Lower lobe of right lung (tissue), 2 donors: ENCODE data around the gene SLC38A7. TPM values are rescaled to one million over a fixed set of nuclear protein-coding genes. Genes with fewer than 3 reads are reported as not detected.
"Not testable (repeated sequence)": the region's sequence is repeated elsewhere in the genome, so short reads cannot be mapped to it uniquely, and the experiment has no call there.

Experiments used
- ATAC-seq, 2 donors: fragments of 200-7000 bp; cut with Tn5 transposase; one replicate each; pipeline ENCODE4 v1.9.1; 2020 to 2022; ENCODE audit warnings: mild to moderate bottlenecking in 2 of 2, moderate library complexity in 2 of 2
- DNase-seq: peaks from one replicate; pipeline ENCODE4 v3.0.0-alpha.2; 2020
- H3K27ac ChIP-seq: fragments of 200-600 bp; one replicate; pipeline ENCODE4 v1.8.0; 2022
- H3K27me3 ChIP-seq: fragments of 200-600 bp; one replicate; pipeline ENCODE4 v1.8.0; 2022; ENCODE audit warnings: low read depth
- H3K36me3 ChIP-seq: fragments of 200-600 bp; one replicate; pipeline ENCODE4 v1.8.0; 2022; ENCODE audit warnings: mild to moderate bottlenecking
- H3K4me1 ChIP-seq: fragments of 200-600 bp; one replicate; pipeline ENCODE4 v1.8.0; 2022
- H3K4me3 ChIP-seq: fragments of 200-600 bp; one replicate; pipeline ENCODE4 v1.8.0; 2022; ENCODE audit warnings: mild to moderate bottlenecking
- H3K9me3 ChIP-seq: fragments of 200-600 bp; one replicate; pipeline ENCODE4 v1.8.0; 2022
- intact Hi-C: fragments of 100-400 bp; cut with DNase I; formaldehyde crosslinking; loops from one replicate; pipeline ENCODE4 v1.11.0; 2022
- total RNA-seq: library from RNA; stranded (reverse); fragmentation: NEBNext Ultra II Directional; extraction: Animal tissue kit (Norgen Biotek cat#: 25700); gene quantifications from one replicate; pipeline ENCODE4 v1.2.1, GENCODE V29; 2021
- TF ChIP-seq, protein P1 (sequence below): fragments of 200-600 bp; IDR thresholded peaks from one replicate; pipeline ENCODE4 v1.8.0; 2022; ENCODE audit warnings: antibody characterized with exemption, mild to moderate bottlenecking
- donor health status: DM: no; HTN: yes; CAD: no; lungs with severe emphysema.

The SLC38A7 gene
- total RNA-seq, 1 donor from 2014 or later = 20.7 TPM

DNA sequence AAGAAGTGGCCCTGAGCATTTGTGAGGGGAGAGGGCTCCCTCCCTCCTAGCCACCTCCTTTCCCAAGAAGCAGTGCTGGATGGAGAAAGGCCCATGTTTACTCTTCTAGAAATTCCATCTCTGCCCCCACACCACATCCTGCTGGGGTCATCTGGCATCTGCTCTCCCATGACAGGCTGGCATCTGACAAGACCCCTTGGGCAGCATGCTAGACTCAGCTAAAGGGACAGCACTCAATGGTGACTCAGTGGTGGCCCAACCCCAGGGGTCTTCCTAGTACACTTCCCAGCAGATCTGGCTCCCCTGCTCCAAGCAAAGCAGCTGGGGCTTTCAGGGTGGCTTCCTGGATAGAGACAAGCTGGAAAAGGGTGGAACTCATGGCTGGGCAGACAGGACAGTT is 14.4 kb downstream of the SLC38A7 start:
- Histone ChIP-seq H3K36me3 (peaks cover 59% of the 10 kb centered on the region), H3K27me3 (no peaks in the 10 kb centered on the region), H3K4me1 (no peaks in the 10 kb centered on the region), H3K4me3 (no peak overlapping the region), H3K9me3 (no peaks in the 10 kb centered on the region), H3K27ac (no peak overlapping the region)
- TF ChIP-seq, protein P1, sequence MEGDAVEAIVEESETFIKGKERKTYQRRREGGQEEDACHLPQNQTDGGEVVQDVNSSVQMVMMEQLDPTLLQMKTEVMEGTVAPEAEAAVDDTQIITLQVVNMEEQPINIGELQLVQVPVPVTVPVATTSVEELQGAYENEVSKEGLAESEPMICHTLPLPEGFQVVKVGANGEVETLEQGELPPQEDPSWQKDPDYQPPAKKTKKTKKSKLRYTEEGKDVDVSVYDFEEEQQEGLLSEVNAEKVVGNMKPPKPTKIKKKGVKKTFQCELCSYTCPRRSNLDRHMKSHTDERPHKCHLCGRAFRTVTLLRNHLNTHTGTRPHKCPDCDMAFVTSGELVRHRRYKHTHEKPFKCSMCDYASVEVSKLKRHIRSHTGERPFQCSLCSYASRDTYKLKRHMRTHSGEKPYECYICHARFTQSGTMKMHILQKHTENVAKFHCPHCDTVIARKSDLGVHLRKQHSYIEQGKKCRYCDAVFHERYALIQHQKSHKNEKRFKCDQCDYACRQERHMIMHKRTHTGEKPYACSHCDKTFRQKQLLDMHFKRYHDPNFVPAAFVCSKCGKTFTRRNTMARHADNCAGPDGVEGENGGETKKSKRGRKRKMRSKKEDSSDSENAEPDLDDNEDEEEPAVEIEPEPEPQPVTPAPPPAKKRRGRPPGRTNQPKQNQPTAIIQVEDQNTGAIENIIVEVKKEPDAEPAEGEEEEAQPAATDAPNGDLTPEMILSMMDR = no peak
- intact Hi-C loops = no loop called here
- ATAC-seq (no peak), DNase-seq (no peak)

GRCh38 chr16:58665200-58665599 is 19.4 kb downstream of the SLC38A7 start:
- intact Hi-C loops = no loop called here
- DNase-seq (no peak), ATAC-seq (no peak)
- H3K9me3 ChIP-seq = no peaks in the 10 kb centered on the region
- H3K27ac ChIP-seq = no peak overlapping the region
- peaks cover 22% of the 10 kb centered on the region for H3K36me3 ChIP-seq
- H3K27me3 ChIP-seq = no peaks in the 10 kb centered on the region
- no peaks in the 10 kb centered on the region for H3K4me1 ChIP-seq
- TF ChIP-seq, protein P1 = no peak
- no peak overlapping the region for H3K4me3 ChIP-seq

- peaks cover under 1% of the 10 kb centered on the region for H3K36me3 ChIP-seq
- H3K4me3 ChIP-seq = no peak overlapping the region
- no peaks in the 10 kb centered on the region for H3K27me3 ChIP-seq
- TF ChIP-seq, protein P1 = peak; percentile 55
- intact Hi-C loops = no loop called here
- DNase-seq (no peak), ATAC-seq (peak; percentile 90 to 93)
- no peaks in the 10 kb centered on the region for H3K9me3 ChIP-seq
- no peaks in the 10 kb centered on the region for H3K4me1 ChIP-seq
- no peak overlapping the region for H3K27ac ChIP-seq
These were observed 23.3 kb downstream of the SLC38A7 start for GRCh38 chr16:58661199-58661830.

- intact Hi-C loops, H3K27ac ChIP-seq, H3K36me3 ChIP-seq, DNase-seq, H3K27me3 ChIP-seq, H3K9me3 ChIP-seq, H3K4me1 ChIP-seq, H3K4me3 ChIP-seq, ATAC-seq: not testable (repeated sequence)
These were observed 24.7 kb downstream of the SLC38A7 start for GRCh38 chr16:58659911-58660310.

- Histone ChIP-seq H3K4me3 (no peak overlapping the region), H3K27me3 (no peaks in the 10 kb centered on the region), H3K36me3 (no peaks in the 10 kb centered on the region), H3K9me3 (no peaks in the 10 kb centered on the region), H3K4me1 (no peaks in the 10 kb centered on the region), H3K27ac (no peak overlapping the region)
- TF ChIP-seq, protein P1 = no peak
- no peak for DNase-seq
- intact Hi-C loops = no loop called here
- ATAC-seq = no peak
These were observed 25.8 kb downstream of the SLC38A7 start for GRCh38 chr16:58658796-58659211.

DNA sequence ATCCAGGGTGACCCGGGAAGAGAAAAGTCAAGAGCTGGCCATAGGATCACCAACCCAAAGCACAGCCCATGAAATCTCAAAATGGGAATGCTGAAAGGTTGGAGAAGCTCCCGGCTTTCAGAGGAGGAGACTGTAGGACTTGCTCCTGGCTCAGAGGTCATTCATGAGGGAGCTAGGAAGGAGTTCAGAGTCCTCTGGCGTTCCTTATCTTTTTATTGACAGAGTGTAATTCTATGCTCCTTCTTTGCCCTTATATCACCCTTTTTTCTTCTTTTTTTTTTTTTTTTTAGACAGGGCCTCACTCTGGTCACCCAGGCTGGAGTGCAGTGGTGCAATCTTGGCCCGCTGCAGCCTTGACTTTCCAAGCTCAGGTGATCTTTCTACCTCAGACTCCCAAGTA is 27.7 kb downstream of the SLC38A7 start:
- ATAC-seq = no peak
- TF ChIP-seq, protein P1 = no peak
- no peak for DNase-seq

More for the DNA sequence above, 27.7 kb downstream of the SLC38A7 start:
- Histone ChIP-seq H3K9me3 (no peaks in the 10 kb centered on the region), H3K4me3 (no peak overlapping the region), H3K27ac (no peak overlapping the region), H3K27me3 (no peaks in the 10 kb centered on the region), H3K4me1 (no peaks in the 10 kb centered on the region), H3K36me3 (no peaks in the 10 kb centered on the region)
- intact Hi-C loops = no loop called here
